ENCODE results near the gene ARHGAP28. TPM values are rescaled to one million over a fixed set of nuclear protein-coding genes. Genes with fewer than 3 reads are reported as not detected.
A peak's percentile ranks its signal among the peaks of the same experiment; 100 is the strongest.

ARHGAP28 gene
- total and polyA plus RNA-seq, 9 donors, result 18.7 to 36.0 (median 25.4) TPM

DNA sequence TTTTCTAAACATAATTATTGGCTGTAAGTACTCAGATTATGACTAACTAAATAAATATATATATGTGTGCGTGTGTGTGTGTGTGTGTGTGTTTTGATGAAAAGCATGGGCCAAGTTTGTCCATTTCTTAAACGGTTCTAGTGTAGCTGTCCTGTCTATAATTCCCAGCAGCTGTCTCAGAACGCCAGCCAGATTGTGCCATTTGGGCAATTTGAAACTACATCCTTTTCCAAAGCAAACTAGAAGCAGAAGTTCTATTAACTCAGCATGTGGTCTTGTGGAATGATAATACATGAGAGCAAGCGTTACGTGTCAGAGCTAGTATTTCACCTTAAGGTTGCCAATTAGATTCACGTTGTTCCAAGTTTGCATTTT, 1.7 kb downstream of the ARHGAP28 start:
- H3K9me3 ChIP-seq (replicated peaks; ENCODE audit: control insufficient read depth, low read depth, low read length), result no peaks in the 10 kb centered on the region
- DNase-seq, result peak; percentile 84
- H3K4me1 ChIP-seq (ENCODE audit: control insufficient read depth, insufficient read depth, low read length), result peaks cover 16% of the 10 kb centered on the region
- H3K4me3 ChIP-seq (ENCODE audit: low read length), result peak overlapping the region; percentile 69
- 40% methylated on average over 3 of the region's 6 CpGs for WGBS (ENCODE audit: insufficient coverage)
- H3K27ac ChIP-seq (ENCODE audit: low read length), result peak overlapping the region; percentile 96
- H3K36me3 ChIP-seq (ENCODE audit: control insufficient read depth, insufficient read depth, low read length), result no peaks in the 10 kb centered on the region
- no peaks in the 10 kb centered on the region for H3K27me3 ChIP-seq (ENCODE audit: control insufficient read depth, insufficient read depth, low read length)

GRCh38 chr18:6732952-6733351, 3.4 kb downstream of the ARHGAP28 start:
- Histone ChIP-seq H3K9me3 (replicated peaks; ENCODE audit: control insufficient read depth, low read depth, low read length) (no peaks in the 10 kb centered on the region), H3K4me3 (ENCODE audit: low read length) (no peak overlapping the region), H3K27me3 (ENCODE audit: control insufficient read depth, insufficient read depth, low read length) (no peaks in the 10 kb centered on the region), H3K27ac (ENCODE audit: low read length) (no peak overlapping the region), H3K36me3 (ENCODE audit: control insufficient read depth, insufficient read depth, low read length) (no peaks in the 10 kb centered on the region), H3K4me1 (ENCODE audit: control insufficient read depth, insufficient read depth, low read length) (peaks cover 14% of the 10 kb centered on the region)
- no peak for DNase-seq
- WGBS (ENCODE audit: insufficient coverage), result no CpG with 5 or more reads among the region's 2 CpGs

- no peaks in the 10 kb centered on the region for H3K9me3 ChIP-seq (replicated peaks; ENCODE audit: control insufficient read depth, low read depth, low read length)
- H3K27me3 ChIP-seq (ENCODE audit: control insufficient read depth, insufficient read depth, low read length), result no peaks in the 10 kb centered on the region
- H3K4me3 ChIP-seq (ENCODE audit: low read length), result no peak overlapping the region
- WGBS (ENCODE audit: insufficient coverage), result no CpG with 5 or more reads among the region's 1 CpG
- no peak for DNase-seq
- H3K27ac ChIP-seq (ENCODE audit: low read length), result no peak overlapping the region
- no peaks in the 10 kb centered on the region for H3K36me3 ChIP-seq (ENCODE audit: control insufficient read depth, insufficient read depth, low read length)
- H3K4me1 ChIP-seq (ENCODE audit: control insufficient read depth, insufficient read depth, low read length), result peaks cover 12% of the 10 kb centered on the region
These were observed 4.2 kb downstream of the ARHGAP28 start for GRCh38 chr18:6733758-6734157.

GRCh38 chr18:6734726-6735430, 5.4 kb downstream of the ARHGAP28 start:
- H3K9me3 ChIP-seq (replicated peaks; ENCODE audit: control insufficient read depth, low read depth, low read length), result no peaks in the 10 kb centered on the region
- H3K4me3 ChIP-seq (ENCODE audit: low read length), result no peak overlapping the region
- H3K27ac ChIP-seq (ENCODE audit: low read length), result no peak overlapping the region
- no peak for DNase-seq
- no peaks in the 10 kb centered on the region for H3K27me3 ChIP-seq (ENCODE audit: control insufficient read depth, insufficient read depth, low read length)
- no peaks in the 10 kb centered on the region for H3K36me3 ChIP-seq (ENCODE audit: control insufficient read depth, insufficient read depth, low read length)
- WGBS (ENCODE audit: insufficient coverage), result no CpG with 5 or more reads among the region's 7 CpGs
- peaks cover 10% of the 10 kb centered on the region for H3K4me1 ChIP-seq (ENCODE audit: control insufficient read depth, insufficient read depth, low read length)

GRCh38 chr18:6737833-6738232, 8.3 kb downstream of the ARHGAP28 start:
- DNase-seq, result no peak
- Histone ChIP-seq H3K36me3 (ENCODE audit: control insufficient read depth, insufficient read depth, low read length) (no peaks in the 10 kb centered on the region), H3K4me1 (ENCODE audit: control insufficient read depth, insufficient read depth, low read length) (peaks cover 6% of the 10 kb centered on the region), H3K27me3 (ENCODE audit: control insufficient read depth, insufficient read depth, low read length) (no peaks in the 10 kb centered on the region), H3K27ac (ENCODE audit: low read length) (no peak overlapping the region), H3K9me3 (replicated peaks; ENCODE audit: control insufficient read depth, low read depth, low read length) (no peaks in the 10 kb centered on the region), H3K4me3 (ENCODE audit: low read length) (no peak overlapping the region)

DNA sequence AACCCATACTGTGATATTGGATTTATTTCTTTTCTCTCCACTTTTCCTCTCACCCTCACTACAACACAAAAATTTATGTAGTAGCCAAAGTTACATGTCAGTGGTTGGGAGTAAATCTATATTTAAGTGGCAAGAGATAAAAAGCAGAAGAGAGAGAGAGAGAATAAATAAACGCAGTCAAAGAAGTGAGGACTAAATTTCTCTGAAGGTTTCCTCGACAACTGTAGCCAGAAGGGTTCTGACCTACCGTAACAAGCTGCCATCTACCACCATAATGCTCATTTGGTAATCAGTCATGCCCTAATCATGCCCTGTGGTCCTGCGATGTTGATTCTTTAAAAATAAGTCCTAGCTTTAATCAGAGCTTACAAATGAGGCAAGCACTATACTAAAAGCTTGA, 9.1 kb downstream of the ARHGAP28 start:
- no peaks in the 10 kb centered on the region for H3K27me3 ChIP-seq (ENCODE audit: control insufficient read depth, insufficient read depth, low read length)
- no peaks in the 10 kb centered on the region for H3K9me3 ChIP-seq (replicated peaks; ENCODE audit: control insufficient read depth, low read depth, low read length)
- H3K4me1 ChIP-seq (ENCODE audit: control insufficient read depth, insufficient read depth, low read length), result peaks cover 6% of the 10 kb centered on the region
- DNase-seq, result no peak
- no peaks in the 10 kb centered on the region for H3K36me3 ChIP-seq (ENCODE audit: control insufficient read depth, insufficient read depth, low read length)
- no peak overlapping the region for H3K27ac ChIP-seq (ENCODE audit: low read length)
- no peak overlapping the region for H3K4me3 ChIP-seq (ENCODE audit: low read length)
- 77% methylated on average over 2 of the region's 4 CpGs for WGBS (ENCODE audit: insufficient coverage)

GRCh38 chr18:6741232-6741663, 11.7 kb downstream of the ARHGAP28 start:
- Histone ChIP-seq H3K9me3 (replicated peaks; ENCODE audit: control insufficient read depth, low read depth, low read length) (no peaks in the 10 kb centered on the region), H3K4me1 (ENCODE audit: control insufficient read depth, insufficient read depth, low read length) (peaks cover 12% of the 10 kb centered on the region), H3K36me3 (ENCODE audit: control insufficient read depth, insufficient read depth, low read length) (no peaks in the 10 kb centered on the region), H3K4me3 (ENCODE audit: low read length) (no peak overlapping the region), H3K27me3 (ENCODE audit: control insufficient read depth, insufficient read depth, low read length) (no peaks in the 10 kb centered on the region), H3K27ac (ENCODE audit: low read length) (peak overlapping the region; percentile 26)
- no CpG with 5 or more reads among the region's 2 CpGs for WGBS (ENCODE audit: insufficient coverage)
- peak; percentile 93 for DNase-seq

GRCh38 chr18:6741786-6742185, 12.3 kb downstream of the ARHGAP28 start:
- no peaks in the 10 kb centered on the region for H3K9me3 ChIP-seq (replicated peaks; ENCODE audit: control insufficient read depth, low read depth, low read length)
- no peaks in the 10 kb centered on the region for H3K36me3 ChIP-seq (ENCODE audit: control insufficient read depth, insufficient read depth, low read length)
- peaks cover 12% of the 10 kb centered on the region for H3K4me1 ChIP-seq (ENCODE audit: control insufficient read depth, insufficient read depth, low read length)
- no peak for DNase-seq
- no peak overlapping the region for H3K4me3 ChIP-seq (ENCODE audit: low read length)
- no peaks in the 10 kb centered on the region for H3K27me3 ChIP-seq (ENCODE audit: control insufficient read depth, insufficient read depth, low read length)
- H3K27ac ChIP-seq (ENCODE audit: low read length), result peak overlapping the region; percentile 26
- WGBS (ENCODE audit: insufficient coverage), result no CpG with 5 or more reads among the region's 2 CpGs

DNA sequence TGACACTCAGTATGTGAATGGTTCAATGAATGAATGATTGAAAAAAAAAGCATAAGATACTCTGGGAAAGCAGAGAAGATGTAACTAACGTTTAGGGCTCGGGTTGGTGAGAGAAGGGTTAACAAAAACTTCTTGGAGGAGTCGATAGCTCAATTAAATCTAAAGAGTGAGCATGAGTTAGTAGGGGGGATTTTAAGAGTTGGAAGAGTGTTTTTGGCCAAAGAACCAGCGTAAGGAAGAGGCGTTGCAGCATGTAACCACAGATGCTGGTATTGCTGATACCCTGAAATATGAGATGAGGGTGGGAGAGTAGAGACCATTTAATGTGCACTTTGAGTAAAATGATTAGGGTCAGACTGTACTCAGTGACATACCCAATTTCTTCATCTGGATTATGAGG, 14.5 kb downstream of the ARHGAP28 start:
- Histone ChIP-seq H3K36me3 (ENCODE audit: control insufficient read depth, insufficient read depth, low read length) (no peaks in the 10 kb centered on the region), H3K27ac (ENCODE audit: low read length) (no peak overlapping the region), H3K9me3 (replicated peaks; ENCODE audit: control insufficient read depth, low read depth, low read length) (no peaks in the 10 kb centered on the region), H3K4me1 (ENCODE audit: control insufficient read depth, insufficient read depth, low read length) (peaks cover 16% of the 10 kb centered on the region), H3K27me3 (ENCODE audit: control insufficient read depth, insufficient read depth, low read length) (no peaks in the 10 kb centered on the region), H3K4me3 (ENCODE audit: low read length) (no peak overlapping the region)
- WGBS (ENCODE audit: insufficient coverage), result 70% methylated on average over 5 of the region's 5 CpGs
- DNase-seq, result no peak

- WGBS (ENCODE audit: insufficient coverage), result no CpG with 5 or more reads among the region's 1 CpG
- Histone ChIP-seq H3K4me3 (ENCODE audit: low read length) (no peak overlapping the region), H3K4me1 (ENCODE audit: control insufficient read depth, insufficient read depth, low read length) (peaks cover 16% of the 10 kb centered on the region), H3K9me3 (replicated peaks; ENCODE audit: control insufficient read depth, low read depth, low read length) (no peaks in the 10 kb centered on the region), H3K36me3 (ENCODE audit: control insufficient read depth, insufficient read depth, low read length) (no peaks in the 10 kb centered on the region), H3K27me3 (ENCODE audit: control insufficient read depth, insufficient read depth, low read length) (no peaks in the 10 kb centered on the region), H3K27ac (ENCODE audit: low read length) (no peak overlapping the region)
- no peak for DNase-seq
These were observed 15.4 kb downstream of the ARHGAP28 start for GRCh38 chr18:6744816-6745455.
